Fibroblast of lung (primary cell): Measurements from ENCODE around the gene VWA8. TPM values are rescaled to one million over a fixed set of nuclear protein-coding genes. Genes with fewer than 3 reads are reported as not detected.
A peak's percentile ranks its signal among the peaks of the same experiment; 100 is the strongest.

Source experiments
- DNase-seq, 2 donors: peaks; one replicate each; pipeline versions ENCODE4 v3.0.0 to v3.0.0-alpha.2; 2010; ENCODE audit warnings: low read depth in 2 of 2
- H2AFZ ChIP-seq: 2 replicates; pipeline ENCODE4 v1.5.1; 2012; ENCODE audit warnings: low read length, control low read depth, inconsistent platforms
- H3K27ac ChIP-seq: 2 replicates; pipeline ENCODE4 v1.5.1; 2011; ENCODE audit warnings: low read length, control low read depth; ENCODE audit not compliant: insufficient read depth
- H3K27me3 ChIP-seq: 2 replicates; pipeline ENCODE4 v1.5.1; 2011; ENCODE audit warnings: mild to moderate bottlenecking, low read length; ENCODE audit not compliant: control insufficient read depth, insufficient read depth
- H3K36me3 ChIP-seq: 2 replicates; pipeline ENCODE4 v1.5.1; 2011; ENCODE audit warnings: low read length; ENCODE audit not compliant: control insufficient read depth, insufficient read depth
- H3K4me1 ChIP-seq: 2 replicates; pipeline ENCODE4 v1.5.1; 2011; ENCODE audit warnings: low read length; ENCODE audit not compliant: control insufficient read depth, insufficient read depth; ENCODE audit errors: extremely low read depth
- H3K4me2 ChIP-seq: 2 replicates; pipeline ENCODE4 v1.5.1; 2011; ENCODE audit warnings: low read length, control low read depth; ENCODE audit not compliant: insufficient read depth; ENCODE audit errors: extremely low read depth
- H3K4me3 ChIP-seq, 4 experiments: fragments of 200-600 bp in 1 of 4; sonication (generic) in 1 of 4; replicated peaks in 1 of 4; 2 replicates each; pipeline ENCODE4 v1.5.1; 2011 to 2016; ENCODE audit warnings: low read length in 4 of 4, low read depth in 3 of 4, mild to moderate bottlenecking in 3 of 4, control low read depth in 2 of 4, inconsistent platforms in 1 of 4, mixed read lengths in 1 of 4; ENCODE audit not compliant: insufficient read depth in 1 of 4; ENCODE audit errors: control extremely low read depth in 1 of 4
- H3K79me2 ChIP-seq: 2 replicates; pipeline ENCODE4 v1.5.1; 2012; ENCODE audit warnings: mild to moderate bottlenecking, low read length, inconsistent platforms; ENCODE audit not compliant: control insufficient read depth, insufficient read depth
- H3K9ac ChIP-seq: 2 replicates; pipeline ENCODE4 v1.5.1; 2011; ENCODE audit warnings: mild to moderate bottlenecking, low read length, control low read depth; ENCODE audit not compliant: insufficient read depth
- H3K9me3 ChIP-seq: 2 replicates; pipeline ENCODE4 v1.5.1; 2012; ENCODE audit warnings: low read depth, low read length; ENCODE audit not compliant: control insufficient read depth, insufficient read depth
- H4K20me1 ChIP-seq: 2 replicates; pipeline ENCODE4 v1.5.1; 2011; ENCODE audit warnings: low read length; ENCODE audit not compliant: control insufficient read depth, insufficient read depth; ENCODE audit errors: extremely low read depth
- CTCF ChIP-seq, 2 donors: IDR thresholded peaks in 1 of 2; conservative IDR thresholded peaks in 1 of 2; 1 replicate in 1 of 2; 2 replicates in 1 of 2; pipeline ENCODE4 v1.5.1; 2011 to 2012; ENCODE audit warnings: low read length in 2 of 2, control low read depth in 1 of 2, inconsistent platforms in 1 of 2, low read depth in 1 of 2, mild to moderate bottlenecking in 1 of 2
- EZH2 ChIP-seq: IDR thresholded peaks from 2 replicates; pipeline ENCODE4 v1.5.1; 2012; ENCODE audit warnings: low read length, control low read depth, mild to moderate bottlenecking; ENCODE audit errors: missing control alignments
- polyA plus RNA-seq, 2 donors: library from polyadenylated mRNA; depleted of rRNA in 1 of 2; stranded (reverse) in 1 of 2; unstranded in 1 of 2; fragments of >200 nt; gene quantifications; 2 replicates each; pipeline ENCODE4 v1.2.1, GENCODE V29; 2011 to 2012; ENCODE audit warnings: missing spikeins in 1 of 2
- total RNA-seq: library from RNA; depleted of rRNA; stranded (reverse); fragments of >200 nt; gene quantifications from 2 replicates; pipeline ENCODE4 v1.2.1, GENCODE V29; 2014

The VWA8 gene
- total and polyA plus RNA-seq, 2 donors (not counting 1 experiment from before 2014, with no cell fraction given) = 12.6 to 29.9 TPM

GRCh38 chr13:41820581-41821237 lies 140.2 kb downstream of the VWA8 start:
- Histone ChIP-seq H2AFZ (no peak overlapping the region), H4K20me1 (no peaks in the 10 kb centered on the region), H3K36me3 (no peaks in the 10 kb centered on the region), H3K4me2 (no peak overlapping the region), H3K27ac (no peak overlapping the region), H3K79me2 (no peaks in the 10 kb centered on the region), H3K9ac (no peak overlapping the region), H3K4me3 (no peak overlapping the region), H3K4me1 (peaks cover 3% of the 10 kb centered on the region), H3K9me3 (no peaks in the 10 kb centered on the region), H3K27me3 (no peaks in the 10 kb centered on the region)
- no peak for DNase-seq
- no peak for TF ChIP-seq CTCF (conservative IDR thresholded peaks at IDR 0.05 in 1 of 2, IDR thresholded peaks at IDR 0.05 in 1 of 2; ENCODE audit: low read depth in 1 of 2, low read length in 2 of 2)
- TF ChIP-seq EZH2 = no peak

- no peaks in the 10 kb centered on the region for H4K20me1 ChIP-seq
- no peak for TF ChIP-seq CTCF (conservative IDR thresholded peaks at IDR 0.05 in 1 of 2, IDR thresholded peaks at IDR 0.05 in 1 of 2; ENCODE audit: low read depth in 1 of 2, low read length in 2 of 2)
- no peak for TF ChIP-seq EZH2
- H3K4me3 ChIP-seq = no peak overlapping the region
- no peak overlapping the region for H2AFZ ChIP-seq
- no peak overlapping the region for H3K9ac ChIP-seq
- H3K27ac ChIP-seq = no peak overlapping the region
- no peaks in the 10 kb centered on the region for H3K36me3 ChIP-seq
- no peak overlapping the region for H3K4me2 ChIP-seq
- DNase-seq = no peak
- no peaks in the 10 kb centered on the region for H3K27me3 ChIP-seq
- no peaks in the 10 kb centered on the region for H3K79me2 ChIP-seq
- H3K9me3 ChIP-seq = no peaks in the 10 kb centered on the region
- H3K4me1 ChIP-seq = no peaks in the 10 kb centered on the region
Measured at GRCh38 chr13:41816057-41816456, 144.9 kb downstream of the VWA8 start.

GRCh38 chr13:41813426-41813825 lies 147.5 kb downstream of the VWA8 start:
- no peak overlapping the region for H3K9ac ChIP-seq
- no peaks in the 10 kb centered on the region for H3K27me3 ChIP-seq
- no peak overlapping the region for H2AFZ ChIP-seq
- DNase-seq = peak; percentile 45 to 71
- H3K4me2 ChIP-seq = no peak overlapping the region
- H3K4me3 ChIP-seq = no peak overlapping the region
- H3K4me1 ChIP-seq = no peaks in the 10 kb centered on the region
- no peak for TF ChIP-seq EZH2
- TF ChIP-seq CTCF (conservative IDR thresholded peaks at IDR 0.05 in 1 of 2, IDR thresholded peaks at IDR 0.05 in 1 of 2; ENCODE audit: low read depth in 1 of 2, low read length in 2 of 2) = no peak
- no peaks in the 10 kb centered on the region for H4K20me1 ChIP-seq
- no peaks in the 10 kb centered on the region for H3K9me3 ChIP-seq
- H3K27ac ChIP-seq = no peak overlapping the region
- H3K36me3 ChIP-seq = no peaks in the 10 kb centered on the region
- no peaks in the 10 kb centered on the region for H3K79me2 ChIP-seq
